ENCODE measurements around the gene AGAP3. TPM values are rescaled to one million over a fixed set of nuclear protein-coding genes. Genes with fewer than 3 reads are reported as not detected.

Gene AGAP3
- total and polyA plus RNA-seq, 4 experiments from 2014 or later, result 3.0 to 65.8 (median 31.2) TPM

DNA sequence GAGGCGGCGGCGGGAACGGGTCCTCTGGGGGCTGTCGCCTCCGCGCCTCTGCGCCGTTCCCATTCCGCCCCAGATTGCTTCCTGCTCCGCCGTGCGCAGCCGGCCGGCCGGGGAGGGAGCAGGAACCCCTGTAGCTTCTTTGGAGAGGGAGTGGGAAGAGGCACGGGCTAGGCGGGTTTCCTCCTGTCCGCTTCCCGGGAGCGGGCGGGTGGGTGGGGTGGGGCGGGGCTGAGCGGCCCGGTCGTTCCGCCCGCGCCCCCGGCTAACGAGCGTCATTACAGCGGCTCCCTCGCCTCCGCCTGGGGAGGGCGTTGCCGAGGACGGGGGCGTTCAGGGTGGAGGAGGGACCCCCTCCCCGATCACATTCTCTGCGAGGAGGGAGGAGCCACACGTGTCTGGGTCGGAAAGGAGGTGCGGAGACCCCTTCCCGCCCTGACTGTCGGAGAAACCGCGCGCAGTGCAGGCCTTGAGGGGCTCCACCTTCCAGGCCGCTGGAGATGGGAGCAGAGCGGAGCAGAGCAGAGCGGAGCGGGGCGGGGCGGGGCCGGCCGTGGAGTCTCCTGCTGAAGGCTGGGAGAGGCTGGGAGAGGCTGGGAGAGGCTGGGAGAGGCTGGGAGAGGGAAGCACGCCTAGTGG lies 39.7 kb downstream of the AGAP3 start:
- no peaks in the 10 kb centered on the region for H3K27me3 Mint-ChIP-seq
- no peak for DNase-seq
- no peak overlapping the region for H3K4me3 Mint-ChIP-seq
- ChIA-PET CTCF (ENCODE audit: partially characterized antibody) (interaction anchor here (1.7 kb wide), 1 partner anchor 44 kb away, joined by 4 read pairs; no protein-coding TSS in a partner anchor), POLR2A (ENCODE audit: partially characterized antibody) (no interaction called here)
- intact Hi-C loops (cut with micrococcal nuclease), result no loop called here
- Histone ChIP-seq H3K27me3 (ENCODE audit: insufficient read depth, low read length) (no peaks in the 10 kb centered on the region), H3K4me1 (ENCODE audit: insufficient read depth, low read length) (peaks cover 4% of the 10 kb centered on the region), H3K4me3 (ENCODE audit: low read length in 2 of 2) (no peak overlapping the region), H3K36me3 (ENCODE audit: insufficient read depth, low read length) (peaks cover 8% of the 10 kb centered on the region), H3K9me3 (ENCODE audit: control insufficient read depth in 1 of 2, low read length in 2 of 2) (no peaks in the 10 kb centered on the region), H3K27ac (ENCODE audit: low read depth, low read length) (no peak overlapping the region)
- H3K27ac Mint-ChIP-seq, result no peak overlapping the region
- peaks cover 0 to 2% (median 0%) of the 10 kb centered on the region in 8 donors for H3K9me3 Mint-ChIP-seq
- peaks cover 3 to 19% (median 6%) of the 10 kb centered on the region in 4 donors for H3K4me1 Mint-ChIP-seq
- H3K36me3 Mint-ChIP-seq, result peaks cover 21 to 28% of the 10 kb centered on the region in 2 donors

- H3K4me3 Mint-ChIP-seq, result no peak overlapping the region
- Histone ChIP-seq H3K27ac (ENCODE audit: low read depth, low read length) (no peak overlapping the region), H3K27me3 (ENCODE audit: insufficient read depth, low read length) (no peaks in the 10 kb centered on the region), H3K4me1 (ENCODE audit: insufficient read depth, low read length) (peaks cover 4% of the 10 kb centered on the region), H3K9me3 (ENCODE audit: control insufficient read depth in 1 of 2, low read length in 2 of 2) (no peaks in the 10 kb centered on the region), H3K36me3 (ENCODE audit: insufficient read depth, low read length) (peaks cover 8% of the 10 kb centered on the region), H3K4me3 (ENCODE audit: low read length in 2 of 2) (no peak overlapping the region)
- peaks cover 16 to 28% of the 10 kb centered on the region in 2 donors for H3K36me3 Mint-ChIP-seq
- intact Hi-C loops (cut with micrococcal nuclease), result no loop called here
- no peaks in the 10 kb centered on the region for H3K27me3 Mint-ChIP-seq
- no peak for DNase-seq
- H3K4me1 Mint-ChIP-seq, result peaks cover 3 to 16% (median 6%) of the 10 kb centered on the region in 4 donors
- H3K9me3 Mint-ChIP-seq, result peaks cover 0 to 1% (median 0%) of the 10 kb centered on the region in 8 donors
- H3K27ac Mint-ChIP-seq, result no peak overlapping the region
- CTCF ChIA-PET (ENCODE audit: partially characterized antibody), result interaction anchor here (1.0 kb wide), 1 partner anchor 43 kb away, joined by 3 read pairs; no protein-coding TSS in a partner anchor
- POLR2A ChIA-PET (ENCODE audit: partially characterized antibody), result no interaction called here
Measured at GRCh38 chr7:151126491-151127137, 40.3 kb downstream of the AGAP3 start.

DNA sequence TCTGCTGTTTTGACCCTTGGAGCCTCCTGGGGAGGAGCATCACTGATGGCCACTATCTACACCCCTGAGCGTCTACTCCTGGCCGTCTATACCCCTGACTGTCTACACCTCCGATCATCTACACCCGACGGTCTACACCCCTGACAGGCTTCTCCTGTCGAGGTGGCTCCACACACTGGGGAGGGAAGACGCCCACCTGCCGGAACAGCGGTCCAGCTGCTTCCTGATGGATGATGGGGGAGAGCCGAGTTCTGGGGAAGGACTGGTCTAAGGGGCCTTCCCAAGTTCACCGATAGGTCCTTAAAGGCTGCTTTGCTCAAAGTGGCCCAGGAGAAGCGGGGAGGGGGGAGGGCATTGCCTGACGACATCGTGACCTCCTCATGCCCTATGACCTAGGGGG lies 41.9 kb downstream of the AGAP3 start:
- H3K27ac ChIP-seq (ENCODE audit: low read depth, low read length), result no peak overlapping the region
- no peaks in the 10 kb centered on the region for H3K27me3 Mint-ChIP-seq
- H3K4me3 ChIP-seq (ENCODE audit: low read length in 2 of 2), result no peak overlapping the region
- ChIA-PET CTCF (ENCODE audit: partially characterized antibody) (no interaction called here), POLR2A (ENCODE audit: partially characterized antibody) (no interaction called here)
- no peak overlapping the region for H3K27ac Mint-ChIP-seq
- peaks cover 8% of the 10 kb centered on the region for H3K36me3 ChIP-seq (ENCODE audit: insufficient read depth, low read length)
- H3K9me3 Mint-ChIP-seq, result no peaks in the 10 kb centered on the region
- H3K4me1 Mint-ChIP-seq, result peaks cover 3 to 13% (median 5%) of the 10 kb centered on the region in 4 donors
- intact Hi-C loops (cut with micrococcal nuclease), result no loop called here
- no peak for DNase-seq
- no peaks in the 10 kb centered on the region for H3K27me3 ChIP-seq (ENCODE audit: insufficient read depth, low read length)
- peaks cover 22 to 27% of the 10 kb centered on the region in 2 donors for H3K36me3 Mint-ChIP-seq
- no peaks in the 10 kb centered on the region for H3K9me3 ChIP-seq (ENCODE audit: control insufficient read depth in 1 of 2, low read length in 2 of 2)
- no peak overlapping the region for H3K4me3 Mint-ChIP-seq
- peaks cover 4% of the 10 kb centered on the region for H3K4me1 ChIP-seq (ENCODE audit: insufficient read depth, low read length)

GRCh38 chr7:151128716-151129115 lies 42.4 kb downstream of the AGAP3 start:
- no peaks in the 10 kb centered on the region for H3K27me3 Mint-ChIP-seq
- no peak overlapping the region for H3K27ac ChIP-seq (ENCODE audit: low read depth, low read length)
- DNase-seq, result no peak
- no peak overlapping the region for H3K4me3 ChIP-seq (ENCODE audit: low read length in 2 of 2)
- peaks cover 3 to 10% (median 4%) of the 10 kb centered on the region in 4 donors for H3K4me1 Mint-ChIP-seq
- H3K9me3 ChIP-seq (ENCODE audit: control insufficient read depth in 1 of 2, low read length in 2 of 2), result no peaks in the 10 kb centered on the region
- CTCF ChIA-PET (ENCODE audit: partially characterized antibody), result no interaction called here
- H3K4me3 Mint-ChIP-seq, result no peak overlapping the region
- H3K4me1 ChIP-seq (ENCODE audit: insufficient read depth, low read length), result peaks cover 4% of the 10 kb centered on the region
- no peaks in the 10 kb centered on the region for H3K27me3 ChIP-seq (ENCODE audit: insufficient read depth, low read length)
- H3K36me3 ChIP-seq (ENCODE audit: insufficient read depth, low read length), result peaks cover 8% of the 10 kb centered on the region
- H3K9me3 Mint-ChIP-seq, result no peaks in the 10 kb centered on the region
- POLR2A ChIA-PET (ENCODE audit: partially characterized antibody), result no interaction called here
- H3K27ac Mint-ChIP-seq, result peak overlapping the region in 1 of 7 donors; percentile 62
- intact Hi-C loops (cut with micrococcal nuclease), result no loop called here
- peaks cover 20 to 30% of the 10 kb centered on the region in 2 donors for H3K36me3 Mint-ChIP-seq

DNA sequence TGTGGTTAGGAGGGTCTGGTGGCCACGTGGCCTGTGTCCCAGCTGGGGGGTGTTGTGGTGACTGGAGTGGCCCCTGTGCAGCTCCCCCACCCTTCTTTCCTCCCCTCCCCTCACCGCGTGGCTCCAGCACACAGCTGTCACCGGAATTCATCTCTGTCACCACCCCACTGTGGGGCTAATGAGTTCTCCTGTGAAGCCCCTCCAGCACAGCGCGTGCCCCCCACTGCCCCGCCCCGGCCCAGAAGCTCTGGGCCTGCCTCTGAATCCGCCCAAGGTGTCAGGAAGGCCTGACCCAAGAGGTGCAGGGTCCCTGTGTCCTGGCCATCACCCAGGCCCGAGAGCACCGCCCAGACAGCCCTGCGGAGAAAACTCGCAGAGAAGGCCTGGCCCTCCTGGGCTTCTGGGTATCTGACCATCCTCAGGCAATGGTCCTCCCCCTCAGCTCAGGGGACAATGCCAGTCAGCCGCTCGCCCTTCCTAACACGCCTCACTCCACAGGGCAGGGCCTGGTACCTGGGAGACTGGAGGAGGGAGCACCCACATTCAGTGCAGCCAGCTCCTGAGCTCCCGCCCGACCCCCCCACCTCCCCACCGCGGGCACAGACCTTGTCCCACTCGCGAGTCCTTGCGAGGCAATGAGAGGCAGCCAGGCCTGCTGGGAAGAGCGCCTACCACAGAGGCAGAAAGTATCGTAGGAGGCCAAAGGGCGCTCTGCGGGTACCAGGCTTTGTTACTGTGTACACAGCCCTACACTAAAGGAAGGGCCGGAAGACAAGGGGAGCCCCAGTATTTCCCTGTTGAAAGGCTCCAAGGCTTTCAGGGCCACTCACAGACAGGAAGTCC lies 43.1 kb downstream of the AGAP3 start:
- DNase-seq, result no peak
- POLR2A ChIA-PET (ENCODE audit: partially characterized antibody), result no interaction called here
- H3K9me3 Mint-ChIP-seq, result no peaks in the 10 kb centered on the region
- peaks cover 8% of the 10 kb centered on the region for H3K36me3 ChIP-seq (ENCODE audit: insufficient read depth, low read length)
- peaks cover 17 to 25% of the 10 kb centered on the region in 2 donors for H3K36me3 Mint-ChIP-seq
- no peak overlapping the region for H3K4me3 Mint-ChIP-seq
- CTCF ChIA-PET (ENCODE audit: partially characterized antibody), result interaction anchor here (1.4 kb wide), 1 partner anchor 41 kb away, joined by 4 read pairs; no protein-coding TSS in a partner anchor
- H3K4me1 Mint-ChIP-seq, result peaks cover 0 to 4% (median 0%) of the 10 kb centered on the region in 4 donors
- no peaks in the 10 kb centered on the region for H3K27me3 ChIP-seq (ENCODE audit: insufficient read depth, low read length)
- no peaks in the 10 kb centered on the region for H3K4me1 ChIP-seq (ENCODE audit: insufficient read depth, low read length)
- no peaks in the 10 kb centered on the region for H3K27me3 Mint-ChIP-seq
- no peak overlapping the region for H3K27ac ChIP-seq (ENCODE audit: low read depth, low read length)
- no peak overlapping the region for H3K27ac Mint-ChIP-seq
- H3K9me3 ChIP-seq (ENCODE audit: control insufficient read depth in 1 of 2, low read length in 2 of 2), result no peaks in the 10 kb centered on the region
- intact Hi-C loops (cut with micrococcal nuclease), result no loop called here
- H3K4me3 ChIP-seq (ENCODE audit: low read length in 2 of 2), result no peak overlapping the region

- H3K36me3 Mint-ChIP-seq, result peaks cover 23 to 26% of the 10 kb centered on the region in 2 donors
- no peaks in the 10 kb centered on the region for H3K9me3 Mint-ChIP-seq
- H3K4me3 Mint-ChIP-seq, result no peak overlapping the region
- intact Hi-C loops (cut with micrococcal nuclease), result no loop called here
- no peak overlapping the region for H3K27ac ChIP-seq (ENCODE audit: low read depth, low read length)
- peaks cover 13% of the 10 kb centered on the region for H3K36me3 ChIP-seq (ENCODE audit: insufficient read depth, low read length)
- ChIA-PET POLR2A (ENCODE audit: partially characterized antibody) (no interaction called here), CTCF (ENCODE audit: partially characterized antibody) (interaction anchor here (1.4 kb wide), 1 partner anchor 40 kb away, joined by 4 read pairs; no protein-coding TSS in a partner anchor)
- no peaks in the 10 kb centered on the region for H3K4me1 ChIP-seq (ENCODE audit: insufficient read depth, low read length)
- H3K4me3 ChIP-seq (ENCODE audit: low read length in 2 of 2), result no peak overlapping the region
- H3K27me3 ChIP-seq (ENCODE audit: insufficient read depth, low read length), result no peaks in the 10 kb centered on the region
- H3K4me1 Mint-ChIP-seq, result no peaks in the 10 kb centered on the region
- H3K27ac Mint-ChIP-seq, result no peak overlapping the region
- no peaks in the 10 kb centered on the region for H3K9me3 ChIP-seq (ENCODE audit: control insufficient read depth in 1 of 2, low read length in 2 of 2)
- no peak for DNase-seq
- no peaks in the 10 kb centered on the region for H3K27me3 Mint-ChIP-seq
Measured at GRCh38 chr7:151129960-151130591, 43.8 kb downstream of the AGAP3 start.

All from CD4-positive, alpha-beta memory T cell (primary cell).